Panc1 (cell line): ENCODE data around the gene SLC30A1.
"Not testable (repeated sequence)": the region's sequence is repeated elsewhere in the genome, so short reads cannot be mapped to it uniquely, and the experiment has no call there.

Experiments used
- CTCF ChIP-seq: fragments of 450-650 bp; IDR thresholded peaks from 2 replicates; pipeline ENCODE4 v1.5.1; 2017; ENCODE audit warnings: mild to moderate bottlenecking
- POLR2AphosphoS5 ChIP-seq: IDR thresholded peaks from 2 replicates; pipeline ENCODE4 v1.6.1; 2012; ENCODE audit warnings: mild to moderate bottlenecking, low read depth, low read length, moderate library complexity
- REST ChIP-seq, 2 experiments: IDR thresholded peaks; 2 replicates each; pipeline ENCODE4 v1.6.1; 2011 to 2012; ENCODE audit warnings: low read depth in 2 of 2, control low read depth in 1 of 2, low read length in 1 of 2, mild to moderate bottlenecking in 1 of 2, moderate library complexity in 1 of 2; ENCODE audit not compliant: insufficient read depth in 1 of 2
- SIN3A ChIP-seq: IDR thresholded peaks from 2 replicates; pipeline ENCODE4 v1.6.1; 2012; ENCODE audit warnings: low read depth, mild to moderate bottlenecking, low read length, moderate library complexity, borderline replicate concordance; ENCODE audit not compliant: insufficient read depth
- TCF7L2 ChIP-seq: IDR thresholded peaks from 2 replicates; pipeline ENCODE4 v1.6.1; 2011; ENCODE audit warnings: mild to moderate bottlenecking, low read depth, low read length, inconsistent platforms

- TF ChIP-seq CTCF; TCF7L2; POLR2AphosphoS5; SIN3A; REST (IDR thresholded peaks at IDR 0.05; ENCODE audit: insufficient read depth in 1 of 2, low read depth in 2 of 2, low read length in 1 of 2): not testable (repeated sequence)
Measured at GRCh38 chr1:211625866-211626265, 46.9 kb upstream of the SLC30A1 start.
